SK-N-MC (cell line): ENCODE data around the gene IFNA5.

Source experiments
- EZH2 ChIP-seq: fragments of 200-600 bp; sonication (generic); IDR thresholded peaks from one replicate; pipeline ENCODE4 v1.6.1; 2017; ENCODE audit warnings: antibody characterized with exemption
- FOXP2 ChIP-seq: optimal IDR thresholded peaks from 2 replicates; pipeline ENCODE3; 2011; ENCODE audit warnings: mild to moderate bottlenecking, moderate library complexity; ENCODE audit not compliant: insufficient read depth; ENCODE audit errors: extremely low read length, control extremely low read depth
- POLR2AphosphoS5 ChIP-seq: IDR thresholded peaks from 2 replicates; pipeline ENCODE4 v1.6.1; 2012; ENCODE audit warnings: mild to moderate bottlenecking, low read depth, low read length, borderline replicate concordance

DNA sequence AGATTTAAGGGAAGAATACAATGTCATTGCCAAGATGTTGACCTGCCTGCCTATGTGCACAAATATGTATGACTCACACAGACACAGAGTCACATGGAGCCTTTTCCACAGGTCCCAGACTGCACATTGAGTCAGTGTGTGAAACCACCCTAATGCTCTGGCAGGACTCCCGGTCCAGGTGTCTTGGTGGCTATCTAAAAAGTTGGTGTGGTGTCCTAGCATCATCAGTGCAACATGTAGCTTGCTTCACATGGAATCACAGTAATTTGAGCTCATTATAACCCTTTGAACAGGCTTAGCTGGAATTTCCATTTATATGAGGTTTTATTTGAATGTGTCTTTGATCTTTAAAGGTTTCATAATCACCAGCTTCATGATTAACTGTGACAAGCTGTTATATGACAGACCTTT lies 10.7 kb downstream of the IFNA5 start:
- TF ChIP-seq EZH2, result no peak
- no peak for TF ChIP-seq POLR2AphosphoS5
- TF ChIP-seq FOXP2, result no peak
